Trophoblast cell (in vitro differentiated cells and primary cell): Measurements from ENCODE around the gene AKAP12.

ENCODE experiments used
- DNase-seq, 2 donors: peaks; one replicate each; pipeline ENCODE4 v3.0.0-alpha.2; 2016
- H2AFZ ChIP-seq: 2 replicates; pipeline ENCODE4 v1.6.1; 2013; ENCODE audit warnings: low read length, moderate library complexity, mild to moderate bottlenecking; ENCODE audit not compliant: insufficient read depth, poor library complexity
- H2AK5ac ChIP-seq: 2 replicates; pipeline ENCODE4 v1.6.1; 2013; ENCODE audit warnings: mild to moderate bottlenecking, low read length
- H2BK120ac ChIP-seq: 2 replicates; pipeline ENCODE4 v1.6.1; 2013; ENCODE audit warnings: low read length, mild to moderate bottlenecking, moderate library complexity; ENCODE audit not compliant: insufficient read depth, poor library complexity
- H2BK12ac ChIP-seq: 2 replicates; pipeline ENCODE4 v1.6.1; 2013; ENCODE audit warnings: mild to moderate bottlenecking, low read length, moderate library complexity
- H2BK5ac ChIP-seq: 2 replicates; pipeline ENCODE4 v1.6.1; 2013; ENCODE audit warnings: low read length, low read depth, moderate library complexity, mild to moderate bottlenecking; ENCODE audit not compliant: poor library complexity
- H3K14ac ChIP-seq: 2 replicates; pipeline ENCODE4 v1.6.1; 2013; ENCODE audit warnings: mild to moderate bottlenecking, low read length
- H3K18ac ChIP-seq: 2 replicates; pipeline ENCODE4 v1.6.1; 2013; ENCODE audit warnings: mild to moderate bottlenecking, low read length
- H3K23ac ChIP-seq: 2 replicates; pipeline ENCODE4 v1.6.1; 2013; ENCODE audit warnings: low read length
- H3K27ac ChIP-seq: 2 replicates; pipeline ENCODE4 v1.5.1; 2013; ENCODE audit warnings: low read depth, mild to moderate bottlenecking, inconsistent platforms, low read length, moderate library complexity
- H3K27me3 ChIP-seq: 2 replicates; pipeline ENCODE4 v1.6.1; 2013; ENCODE audit warnings: inconsistent platforms, mild to moderate bottlenecking, low read length, moderate library complexity; ENCODE audit not compliant: insufficient read depth
- H3K36me3 ChIP-seq, 2 experiments: 1 replicate in 1 of 2; 2 replicates in 1 of 2; pipeline ENCODE4 v1.6.1; 2013; ENCODE audit warnings: low read length in 2 of 2, mild to moderate bottlenecking in 2 of 2, moderate library complexity in 1 of 2; ENCODE audit not compliant: insufficient read depth in 2 of 2, control insufficient read depth in 1 of 2
- H3K4ac ChIP-seq: 2 replicates; pipeline ENCODE4 v1.6.1; 2013; ENCODE audit warnings: low read depth, mild to moderate bottlenecking, low read length, moderate library complexity
- H3K4me1 ChIP-seq, 2 experiments: 1 replicate in 1 of 2; 2 replicates in 1 of 2; pipeline ENCODE4 v1.6.1; 2013; ENCODE audit warnings: low read length in 2 of 2, mild to moderate bottlenecking in 2 of 2, moderate library complexity in 1 of 2; ENCODE audit not compliant: insufficient read depth in 2 of 2, control insufficient read depth in 1 of 2
- H3K4me2 ChIP-seq: 2 replicates; pipeline ENCODE4 v1.6.1; 2013; ENCODE audit warnings: inconsistent platforms, mild to moderate bottlenecking, low read length, moderate library complexity
- H3K4me3 ChIP-seq: 2 replicates; pipeline ENCODE4 v1.5.1; 2013; ENCODE audit warnings: mild to moderate bottlenecking, low read depth, low read length, inconsistent platforms
- H3K79me1 ChIP-seq: one replicate; pipeline ENCODE4 v1.6.1; 2013; ENCODE audit warnings: low read length
- H3K79me2 ChIP-seq: 2 replicates; pipeline ENCODE4 v1.6.1; 2013; ENCODE audit warnings: low read length, mild to moderate bottlenecking; ENCODE audit not compliant: control insufficient read depth, insufficient read depth, poor library complexity
- H3K9ac ChIP-seq: 2 replicates; pipeline ENCODE4 v1.6.1; 2013; ENCODE audit warnings: mild to moderate bottlenecking, low read length
- H3K9me3 ChIP-seq: 2 replicates; pipeline ENCODE4 v1.6.1; 2013; ENCODE audit warnings: low read depth, mild to moderate bottlenecking, control low read depth, inconsistent platforms, low read length; ENCODE audit not compliant: insufficient read depth
- H4K12ac ChIP-seq: 2 replicates; pipeline ENCODE4 v1.6.1; 2013; ENCODE audit warnings: low read depth, mild to moderate bottlenecking, low read length, moderate library complexity
- H4K8ac ChIP-seq: 2 replicates; pipeline ENCODE4 v1.6.1; 2013; ENCODE audit warnings: low read depth, mild to moderate bottlenecking, low read length, moderate library complexity
- H4K91ac ChIP-seq: one replicate; pipeline ENCODE4 v1.6.1; 2013; ENCODE audit warnings: low read depth, mild to moderate bottlenecking, low read length, moderate library complexity
- WGBS: extraction: QIAGEN DNeasy Blood & Tissue Kit; methylation state at CpG from one replicate; pipeline ENCODE4 v1.1.7; 2013; ENCODE audit warnings: missing lambda C conversion rate; ENCODE audit not compliant: insufficient read length, insufficient coverage; ENCODE audit errors: extremely low coverage; 5-methylcytosine and 5-hydroxymethylcytosine counted together

The AKAP12 gene

DNA sequence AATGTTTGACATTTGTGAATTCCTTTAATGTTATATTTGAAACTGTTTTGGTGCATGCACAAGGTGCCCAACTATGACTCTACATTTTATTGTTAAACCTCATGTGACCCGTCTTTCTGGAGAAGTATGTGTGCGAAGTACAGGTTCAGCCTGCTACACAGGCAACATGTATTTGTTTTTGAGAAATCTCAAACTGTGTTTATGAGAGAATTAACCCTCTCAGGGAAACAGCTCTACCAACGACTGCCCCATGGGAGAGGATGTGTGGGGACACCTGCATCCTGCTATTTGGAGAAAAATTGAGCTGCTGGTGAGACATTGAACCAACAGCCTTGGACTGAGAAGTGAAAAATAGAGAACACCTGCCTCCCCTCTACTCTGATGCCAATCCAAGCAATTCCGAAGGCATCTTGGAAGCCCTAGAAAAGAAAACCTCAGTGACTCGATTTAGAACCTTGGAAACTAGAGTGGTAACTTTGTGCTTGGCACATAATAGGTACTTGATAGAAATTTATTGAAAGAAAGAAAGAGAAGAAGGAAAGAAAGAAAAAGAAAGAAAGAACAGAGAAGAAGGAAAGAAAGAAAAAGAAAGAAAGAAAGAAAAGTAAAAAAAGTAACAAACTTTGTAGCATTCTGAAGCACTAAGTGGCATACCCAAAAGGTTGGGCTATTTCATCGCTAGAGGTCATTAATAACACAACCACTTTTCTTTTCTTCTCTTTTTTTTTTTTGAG lies 2.9 kb upstream of the AKAP12 start:
- no peak overlapping the region for H3K23ac ChIP-seq
- no peak overlapping the region for H2BK120ac ChIP-seq
- H3K14ac ChIP-seq: no peak overlapping the region
- H4K12ac ChIP-seq: no peak overlapping the region
- peaks cover 11% of the 10 kb centered on the region for H3K79me1 ChIP-seq
- H3K79me2 ChIP-seq: peaks cover 9% of the 10 kb centered on the region
- no peak overlapping the region for H2BK5ac ChIP-seq
- H3K36me3 ChIP-seq: no peaks in the 10 kb centered on the region
- H3K27ac ChIP-seq: no peak overlapping the region
- no peak overlapping the region for H3K9ac ChIP-seq
- no peak overlapping the region for H4K91ac ChIP-seq
- WGBS: no CpG with 5 or more reads among the region's 6 CpGs
- H2AK5ac ChIP-seq: no peak overlapping the region
- H3K4ac ChIP-seq: no peak overlapping the region
- H3K9me3 ChIP-seq: no peaks in the 10 kb centered on the region
- no peak overlapping the region for H3K4me3 ChIP-seq
- no peak overlapping the region for H3K18ac ChIP-seq
- no peak for DNase-seq
- H4K8ac ChIP-seq: no peak overlapping the region
- H2BK12ac ChIP-seq: no peak overlapping the region
- H3K4me2 ChIP-seq: no peak overlapping the region
- H3K27me3 ChIP-seq: no peaks in the 10 kb centered on the region
- peaks cover 3 to 5% of the 10 kb centered on the region in 2 experiments for H3K4me1 ChIP-seq
- no peak overlapping the region for H2AFZ ChIP-seq

GRCh38 chr6:151240036-151240685 lies 394 bp downstream of the AKAP12 start:
- H3K36me3 ChIP-seq: no peaks in the 10 kb centered on the region
- H3K4me3 ChIP-seq: peak overlapping the region; percentile 89
- H2BK12ac ChIP-seq: peak overlapping the region; percentile 36
- peaks cover 3 to 7% of the 10 kb centered on the region in 2 experiments for H3K4me1 ChIP-seq
- peak overlapping the region; percentile 93 for H3K4me2 ChIP-seq
- peak overlapping the region; percentile 91 for H2AFZ ChIP-seq
- H3K4ac ChIP-seq: peak overlapping the region; percentile 47
- no peaks in the 10 kb centered on the region for H3K9me3 ChIP-seq
- H2BK120ac ChIP-seq: peak overlapping the region; percentile 90
- H3K23ac ChIP-seq: no peak overlapping the region
- peak overlapping the region; percentile 14 for H2AK5ac ChIP-seq
- peak overlapping the region; percentile 75 for H2BK5ac ChIP-seq
- no peak overlapping the region for H4K12ac ChIP-seq
- no CpG with 5 or more reads among the region's 60 CpGs for WGBS
- H3K18ac ChIP-seq: peak overlapping the region; percentile 75
- peak overlapping the region; percentile 84 for H4K91ac ChIP-seq
- H4K8ac ChIP-seq: peak overlapping the region; percentile 53
- H3K14ac ChIP-seq: peak overlapping the region; percentile 86
- peak overlapping the region; percentile 81 for H3K9ac ChIP-seq
- peaks cover 12% of the 10 kb centered on the region for H3K79me2 ChIP-seq
- H3K27ac ChIP-seq: peak overlapping the region; percentile 59
- DNase-seq: peak; percentile 25 to 48
- no peaks in the 10 kb centered on the region for H3K27me3 ChIP-seq
- peaks cover 11% of the 10 kb centered on the region for H3K79me1 ChIP-seq

GRCh38 chr6:151240791-151241642 lies 1.2 kb downstream of the AKAP12 start:
- peak overlapping the region; percentile 89 for H3K4me3 ChIP-seq
- peak overlapping the region; percentile 20 for H2BK5ac ChIP-seq
- peak overlapping the region; percentile 54 for H3K18ac ChIP-seq
- H3K4me1 ChIP-seq: peaks cover 3 to 7% of the 10 kb centered on the region in 2 experiments
- peak; percentile 15 to 50 for DNase-seq
- peak overlapping the region; percentile 93 for H3K4me2 ChIP-seq
- H3K27me3 ChIP-seq: no peaks in the 10 kb centered on the region
- no CpG with 5 or more reads among the region's 68 CpGs for WGBS
- no peak overlapping the region for H3K23ac ChIP-seq
- peak overlapping the region; percentile 67 for H3K4ac ChIP-seq
- H3K9ac ChIP-seq: peak overlapping the region; percentile 38
- H3K9me3 ChIP-seq: no peaks in the 10 kb centered on the region
- peak overlapping the region; percentile 73 for H3K14ac ChIP-seq
- peak overlapping the region; percentile 49 for H4K91ac ChIP-seq
- H4K8ac ChIP-seq: peak overlapping the region; percentile 76
- peak overlapping the region; percentile 3 for H3K27ac ChIP-seq
- peaks cover 11% of the 10 kb centered on the region for H3K79me1 ChIP-seq
- H4K12ac ChIP-seq: no peak overlapping the region
- H3K79me2 ChIP-seq: peaks cover 12% of the 10 kb centered on the region
- H2BK120ac ChIP-seq: peak overlapping the region; percentile 63
- H2AFZ ChIP-seq: peak overlapping the region; percentile 91
- H2BK12ac ChIP-seq: peak overlapping the region; percentile 59
- H3K36me3 ChIP-seq: no peaks in the 10 kb centered on the region
- H2AK5ac ChIP-seq: no peak overlapping the region

DNA sequence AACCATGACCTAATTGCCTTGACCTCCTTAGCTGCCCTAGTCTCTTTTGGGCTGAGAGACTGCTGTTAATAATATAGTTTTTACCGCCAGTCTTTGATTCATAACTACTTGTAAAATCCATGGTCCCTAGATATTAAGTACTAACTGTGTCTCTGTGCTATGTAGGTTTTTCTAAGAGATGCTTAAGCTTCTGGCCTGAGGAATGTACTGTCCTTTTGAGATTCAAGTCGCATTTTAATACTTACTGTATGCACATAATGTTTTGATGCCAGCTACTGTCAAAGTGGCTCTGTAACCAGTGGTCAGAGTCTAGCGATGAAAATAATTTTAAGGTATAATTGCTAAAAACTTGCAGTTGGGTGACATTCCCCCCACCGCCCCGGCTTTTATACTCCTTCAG lies 2.1 kb downstream of the AKAP12 start:
- no CpG with 5 or more reads among the region's 5 CpGs for WGBS
- Histone ChIP-seq H3K27me3 (no peaks in the 10 kb centered on the region), H2BK5ac (no peak overlapping the region), H3K18ac (no peak overlapping the region), H3K79me1 (peaks cover 11% of the 10 kb centered on the region), H4K91ac (no peak overlapping the region), H3K79me2 (peaks cover 10% of the 10 kb centered on the region), H3K4me2 (peak overlapping the region; percentile 93), H3K4me3 (no peak overlapping the region), H3K4me1 (peaks cover 3 to 7% of the 10 kb centered on the region in 2 experiments), H3K27ac (no peak overlapping the region), H4K12ac (no peak overlapping the region), H3K9me3 (no peaks in the 10 kb centered on the region), H2BK120ac (no peak overlapping the region), H4K8ac (no peak overlapping the region), H3K14ac (no peak overlapping the region), H2AFZ (no peak overlapping the region), H3K23ac (no peak overlapping the region), H3K9ac (no peak overlapping the region), H2AK5ac (no peak overlapping the region), H3K36me3 (no peaks in the 10 kb centered on the region), H3K4ac (no peak overlapping the region), H2BK12ac (no peak overlapping the region)
- DNase-seq: no peak
